HepG2 (cell line): ENCODE results near the gene PPP2R5D. TPM values are rescaled to one million over a fixed set of nuclear protein-coding genes. Genes with fewer than 3 reads are reported as not detected.
A peak's percentile ranks its signal among the peaks of the same experiment; 100 is the strongest.

Source experiments
- ATF7-NPFF ChIP-seq: sonication (generic); formaldehyde crosslinking; IDR thresholded peaks from 2 replicates; pipeline ENCODE4 v1.8.1; 2023; ENCODE audit warnings: mild to moderate bottlenecking, low read depth, missing genetic modification reagents, moderate library complexity
- ELF3 ChIP-seq: IDR thresholded peaks from 2 replicates; pipeline ENCODE4 v1.6.1; 2016; ENCODE audit warnings: missing genetic modification reagents, missing compliant biosample characterization
- FLYWCH1 ChIP-seq: sonication (generic); formaldehyde crosslinking; IDR thresholded peaks from 2 replicates; pipeline ENCODE4 v1.8.1; 2023; ENCODE audit warnings: mild to moderate bottlenecking, missing genetic modification reagents
- GABPB1 ChIP-seq: IDR thresholded peaks from 2 replicates; pipeline ENCODE4 v1.6.1; 2016; ENCODE audit warnings: mild to moderate bottlenecking, missing genetic modification reagents, moderate library complexity, missing compliant biosample characterization
- HCFC1 ChIP-seq: fragments of 150-350 bp; IDR thresholded peaks from 2 replicates; pipeline ENCODE4 v1.6.1; 2014; ENCODE audit warnings: low read depth, low read length
- KLF9 ChIP-seq: IDR thresholded peaks from 2 replicates; pipeline ENCODE4 v1.6.1; 2016; ENCODE audit warnings: low read depth
- LCORL ChIP-seq, 2 experiments: fragments of 450-650 bp in 1 of 2; sonication (generic) in 1 of 2; formaldehyde crosslinking in 1 of 2; IDR thresholded peaks; 2 replicates each; pipeline versions ENCODE4 v1.5.0 to v1.6.1; 2017 to 2020; ENCODE audit warnings: antibody characterized with exemption in 1 of 2, missing genetic modification reagents in 1 of 2
- PBX2 ChIP-seq: IDR thresholded peaks from 2 replicates; pipeline ENCODE4 v1.6.1; 2016; ENCODE audit warnings: control low read depth
- PCBP1 ChIP-seq: fragments of 200-400 bp; formaldehyde crosslinking; IDR thresholded peaks from 2 replicates; pipeline ENCODE4 v1.6.1; 2017; ENCODE audit warnings: mild to moderate bottlenecking, low read depth, low read length, borderline replicate concordance
- PRDM10 ChIP-seq: sonication (generic); formaldehyde crosslinking; IDR thresholded peaks from 2 replicates; pipeline ENCODE4 v1.4.0; 2020; ENCODE audit warnings: low read depth, missing genetic modification reagents
- PRMT3 ChIP-seq: sonication (generic); formaldehyde crosslinking; IDR thresholded peaks from 2 replicates; pipeline ENCODE4 v1.8.1; 2022; ENCODE audit warnings: low read depth, mild to moderate bottlenecking, moderate library complexity, missing genetic modification reagents, borderline replicate concordance
- RFX5 ChIP-seq: IDR thresholded peaks from 2 replicates; pipeline ENCODE4 v1.6.1; 2011; ENCODE audit warnings: low read depth, low read length, improper control_type of control experiment
- RFXANK ChIP-seq: IDR thresholded peaks from 2 replicates; pipeline ENCODE4 v1.6.1; 2016
- SSRP1 ChIP-seq: IDR thresholded peaks from 2 replicates; pipeline ENCODE4 v1.6.1; 2016; ENCODE audit warnings: control low read depth
- SYNCRIP ChIP-seq: fragments of 200-400 bp; formaldehyde crosslinking; IDR thresholded peaks from 2 replicates; pipeline ENCODE4 v1.6.1; 2018; ENCODE audit warnings: mild to moderate bottlenecking, low read depth, low read length; ENCODE audit not compliant: insufficient read depth
- TBX2 ChIP-seq: sonication (generic); formaldehyde crosslinking; IDR thresholded peaks from 2 replicates; pipeline ENCODE4 v1.5.0; 2020; ENCODE audit warnings: missing genetic modification reagents, mild to moderate bottlenecking, borderline replicate concordance
- ZEB1 ChIP-seq: IDR thresholded peaks from 2 replicates; pipeline ENCODE4 v1.6.1; 2012; ENCODE audit warnings: mild to moderate bottlenecking, low read depth, inconsistent platforms; ENCODE audit not compliant: insufficient replicate concordance
- ZKSCAN8 ChIP-seq: IDR thresholded peaks from 2 replicates; pipeline ENCODE4 v1.6.1; 2016; ENCODE audit warnings: borderline replicate concordance, missing genetic modification reagents, missing compliant biosample characterization
- ZMAT3 ChIP-seq: sonication (generic); formaldehyde crosslinking; conservative IDR thresholded peaks from 2 replicates; pipeline ENCODE4 v1.7.0; 2021; ENCODE audit warnings: missing genetic modification reagents
- ZNF124 ChIP-seq: sonication (generic); formaldehyde crosslinking; IDR thresholded peaks from 2 replicates; pipeline ENCODE4 v1.4.0; 2020; ENCODE audit warnings: missing genetic modification reagents
- ZNF235 ChIP-seq: sonication (generic); formaldehyde crosslinking; IDR thresholded peaks from 2 replicates; pipeline ENCODE4 v1.8.1; 2023; ENCODE audit warnings: mild to moderate bottlenecking, missing genetic modification reagents, borderline replicate concordance
- ZNF512B ChIP-seq: sonication (generic); formaldehyde crosslinking; IDR thresholded peaks from 2 replicates; pipeline ENCODE4 v1.5.1; 2020; ENCODE audit warnings: missing genetic modification reagents, mild to moderate bottlenecking, borderline replicate concordance
- ZNF816 ChIP-seq: sonication (generic); formaldehyde crosslinking; IDR thresholded peaks from 2 replicates; pipeline ENCODE4 v1.8.0; 2022; ENCODE audit warnings: missing genetic modification reagents, mild to moderate bottlenecking, borderline replicate concordance
- polyA plus RNA-seq, 8 experiments: library from polyadenylated mRNA; depleted of rRNA in 3 of 8; stranded (reverse) in 7 of 8; unstranded in 1 of 8; fragments of >200 nt; fragmentation: Illumina TruSeq in 4 of 8; extraction: Trizol in 4 of 8; gene quantifications; 2 replicates each; pipeline versions ENCODE4 v1.2.1 to v1.2.3, GENCODE V29; 2011 to 2016; ENCODE audit warnings: low read depth in 4 of 8, missing spikeins in 1 of 8, mixed read lengths in 1 of 8; ENCODE audit not compliant: insufficient read depth in 1 of 8
- total RNA-seq, 5 experiments: library from RNA; depleted of rRNA; stranded (reverse); fragments of >200 nt; fragmentation: Illumina TruSeq; extraction: Trizol; gene quantifications; 2 replicates each; pipeline ENCODE4 v1.2.3, GENCODE V29; 2016; ENCODE audit warnings: low read depth in 1 of 5

PPP2R5D gene
- total and polyA plus RNA-seq, 2 of the 13 experiments (the other 11 are each of a cell fraction or from before 2014, with no cell fraction given) = 53.7 to 60.4 TPM

- TF ChIP-seq ZNF512B = no peak
- TF ChIP-seq ATF7-NPFF (CRISPR knock-in tag) = no peak
- 0 out of 2 replicates have a peak, but pooled peaks have one; percentile 65 for TF ChIP-seq RFXANK (CRISPR knock-in tag)
- peak; percentile 51; the same call in 1 of the 2 replicates for TF ChIP-seq ZNF124
- TF ChIP-seq PRDM10 = peak; percentile 70; the same call in 1 of the 2 replicates
- peak; percentile 97 for TF ChIP-seq HCFC1
- TF ChIP-seq SYNCRIP = no peak
- TF ChIP-seq ZEB1 = no peak
- TF ChIP-seq PRMT3 (CRISPR knock-in tag) = no peak
- TF ChIP-seq RFX5 = peak; percentile 74; the same call in 1 of the 2 replicates
- TF ChIP-seq ELF3 (CRISPR knock-in tag) = peak; percentile 59; the same call in 1 of the 2 replicates
- peak; percentile 36; the same call in 1 of the 2 replicates for TF ChIP-seq TBX2 (CRISPR knock-in tag)
- peak; percentile 91; the same call in 1 of the 2 replicates for TF ChIP-seq PCBP1
- TF ChIP-seq ZKSCAN8 = no peak
- TF ChIP-seq ZNF816 (CRISPR knock-in tag) = no peak
- peak; percentile 94 for TF ChIP-seq GABPB1 (CRISPR knock-in tag)
- TF ChIP-seq ZNF235 (CRISPR knock-in tag) = no peak
- TF ChIP-seq KLF9 = 0 out of 2 replicates have a peak, but pooled peaks have one; percentile 34
- no peak; the same call in 1 of the 2 replicates for TF ChIP-seq ZMAT3 (CRISPR knock-in tag)
- no peak for TF ChIP-seq FLYWCH1 (CRISPR knock-in tag)
- TF ChIP-seq SSRP1 = peak; percentile 65
- TF ChIP-seq LCORL (IDR thresholded peaks at IDR 0.05) = peak; percentile 68; the same call in 1 of the 2 replicates
- TF ChIP-seq LCORL (CRISPR knock-in tag; IDR thresholded peaks at IDR 0.05) = peak; percentile 73; the same call in 1 of the 2 replicates
- peak; percentile 95 for TF ChIP-seq PBX2 (CRISPR knock-in tag)
Measured at GRCh38 chr6:43013843-43014433, 29.6 kb downstream of the PPP2R5D start, which contains the start of the genes KLHDC3 and MEA1 (continued).
